HG03439 (cell line): ENCODE measurements around the gene HIF1AN.
"Not testable (repeated sequence)": the region's sequence is repeated elsewhere in the genome, so short reads cannot be mapped to it uniquely, and the experiment has no call there.

Experiments used
- ATAC-seq: cut with Tn5 transposase; IDR thresholded peaks from one replicate; pipeline ENCODE4 v1.9.1; 2021; ENCODE audit warnings: mild to moderate bottlenecking, moderate library complexity; ENCODE audit not compliant: unreplicated experiment

HIF1AN gene

DNA sequence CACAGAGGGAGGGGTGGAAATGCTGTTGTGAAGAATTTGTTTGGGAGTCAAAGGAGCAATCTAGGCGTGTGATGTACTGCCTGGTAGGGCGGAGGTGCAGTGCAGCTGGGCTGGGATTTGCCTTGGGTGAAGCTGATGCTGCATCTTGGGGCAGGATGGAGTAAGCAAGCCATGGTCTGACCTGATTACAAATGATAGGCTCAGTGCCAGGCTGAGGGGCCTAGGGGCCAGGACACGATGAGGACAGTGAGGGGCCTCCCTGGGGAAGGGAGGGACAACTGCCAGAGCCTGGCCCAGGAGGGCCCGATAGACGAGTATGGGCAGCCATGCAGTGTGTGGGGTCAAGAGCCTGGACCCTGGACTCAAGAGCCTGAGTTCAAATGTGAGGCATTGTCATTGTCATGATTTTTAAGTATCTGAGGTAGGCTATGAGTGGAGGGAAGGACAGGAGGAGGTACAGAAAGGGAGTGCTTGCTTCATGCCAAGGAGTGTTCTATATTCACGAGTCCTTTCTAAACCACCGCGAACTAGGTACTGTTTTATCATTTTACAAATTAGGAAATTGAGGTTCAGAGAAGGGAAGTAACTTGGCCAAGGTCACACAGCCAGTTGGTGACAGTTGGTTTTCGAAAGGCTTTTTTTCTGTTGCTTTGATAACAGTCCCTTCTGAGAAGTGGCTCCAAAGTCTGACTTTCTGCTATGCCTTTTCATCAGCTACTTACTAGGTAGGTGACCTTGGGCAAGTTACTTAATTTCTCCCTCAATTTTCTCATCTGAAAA is 29.7 kb downstream of the HIF1AN start:
- no peak for ATAC-seq

DNA sequence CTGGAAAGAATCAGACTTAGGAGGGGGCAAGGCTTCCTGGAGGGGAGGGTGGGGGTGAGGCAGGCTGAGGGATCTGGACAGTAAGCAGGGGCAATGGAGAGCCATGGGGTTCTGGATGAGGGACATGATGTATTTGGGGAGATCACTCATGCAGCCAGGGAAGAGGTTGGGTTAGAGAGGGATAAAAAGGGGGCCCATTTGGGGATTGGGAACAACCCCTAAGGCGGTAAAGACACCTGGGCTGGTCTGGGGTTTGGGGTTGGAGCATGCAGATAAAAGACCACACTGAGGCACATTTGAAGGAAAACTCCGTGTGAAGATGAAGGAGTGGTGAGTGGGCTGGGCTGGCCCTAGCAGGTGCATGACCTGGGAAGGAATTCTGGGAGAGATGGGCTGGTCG is 30.8 kb downstream of the HIF1AN start:
- no peak for ATAC-seq

DNA sequence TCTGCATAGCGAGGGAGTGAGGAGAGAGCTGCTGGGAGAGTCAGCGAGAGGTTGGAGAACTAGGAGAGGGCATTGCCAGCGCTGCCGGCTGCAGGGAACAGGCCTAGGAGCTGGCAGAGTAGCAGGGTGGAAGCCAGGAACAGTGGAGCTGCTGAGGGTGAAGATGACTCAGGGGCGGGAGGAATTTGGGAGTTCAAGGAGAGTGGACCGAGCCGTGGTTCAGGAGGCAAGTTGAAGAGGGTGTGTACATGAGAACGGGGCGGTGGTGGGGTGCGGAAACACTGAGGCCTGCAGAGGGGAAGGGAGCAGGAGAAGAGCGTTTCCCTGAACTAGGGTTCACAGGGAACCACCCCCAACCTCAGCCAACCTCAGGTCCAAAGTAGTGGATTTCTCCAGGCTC is 31.5 kb downstream of the HIF1AN start:
- no peak for ATAC-seq

DNA sequence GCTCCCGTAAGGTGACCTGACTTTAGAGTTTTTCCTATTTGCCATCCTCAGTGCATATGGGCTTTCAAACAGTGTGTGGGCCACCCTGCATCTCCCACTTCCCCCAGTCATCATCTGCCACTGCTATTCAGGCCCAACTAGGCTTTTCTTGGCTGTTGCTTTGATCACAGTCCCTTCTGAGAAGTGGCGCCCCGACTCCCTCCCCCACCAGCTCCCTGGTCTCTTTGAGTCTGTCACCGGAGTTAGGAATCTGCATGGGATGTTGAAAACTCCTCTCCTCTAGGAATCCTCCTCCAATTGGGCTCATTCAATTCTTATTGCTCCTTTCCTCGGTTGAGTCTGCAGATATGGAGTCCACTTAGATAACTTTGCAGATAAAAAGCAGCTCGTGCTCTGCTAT is 32.1 kb downstream of the HIF1AN start:
- ATAC-seq, result no peak

DNA sequence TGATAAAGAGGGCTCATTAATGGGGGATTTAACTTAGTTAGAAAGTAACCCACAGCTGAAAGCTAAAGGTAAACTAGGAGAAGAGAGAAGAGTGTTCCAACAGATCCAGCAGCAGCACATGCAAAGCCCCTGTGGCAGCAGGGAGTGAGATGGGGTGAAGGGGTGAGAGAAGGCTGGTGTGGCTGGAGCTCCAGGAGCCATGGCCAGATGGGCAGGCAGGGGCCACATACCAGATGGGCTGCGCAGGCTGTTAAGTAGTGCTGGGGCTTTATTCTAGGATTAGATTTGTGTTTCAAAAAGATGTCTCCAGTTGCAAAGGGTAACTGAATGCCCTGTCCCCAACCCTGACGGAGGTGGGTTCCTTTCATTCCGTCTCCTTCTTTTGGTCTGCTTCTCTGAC is 33.2 kb downstream of the HIF1AN start:
- no peak for ATAC-seq

DNA sequence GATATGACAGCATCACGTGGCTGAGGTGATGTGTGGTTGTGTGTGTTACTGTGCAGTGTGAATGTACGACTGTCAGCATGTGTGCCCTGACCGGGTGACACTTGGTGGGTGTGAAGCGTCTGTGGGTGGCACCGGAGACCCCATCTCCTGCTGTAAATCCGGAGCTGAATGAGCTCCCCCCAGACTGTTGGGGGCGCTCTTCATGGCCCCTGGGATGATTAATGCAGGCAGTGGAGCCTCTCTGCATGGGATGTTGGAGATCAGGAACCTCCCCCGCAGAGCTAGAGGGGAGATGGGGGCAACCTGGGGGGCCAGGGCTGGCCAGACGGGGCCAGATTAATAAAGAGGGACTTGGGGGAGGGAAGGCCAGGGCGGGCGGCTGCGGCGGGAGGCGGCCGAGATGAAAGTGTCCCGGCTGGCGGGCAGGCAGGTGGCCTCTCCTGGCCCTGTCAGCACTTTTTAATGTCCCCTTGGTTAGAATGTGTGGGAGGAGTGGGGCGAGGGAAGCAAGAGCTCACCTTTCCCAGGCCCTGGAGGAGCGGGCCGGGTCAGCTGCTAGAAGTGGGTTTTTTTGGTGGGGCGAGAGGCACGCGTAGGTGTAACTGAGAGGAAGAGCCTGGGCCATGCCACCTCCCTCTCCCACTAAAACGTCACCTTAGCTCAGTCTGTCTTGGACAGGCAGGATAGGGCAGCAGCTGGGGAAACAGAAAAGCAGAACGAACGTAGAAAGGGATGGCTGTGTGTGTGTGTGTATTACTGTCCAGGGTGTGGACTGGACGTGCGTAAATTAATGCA is 34.1 kb downstream of the HIF1AN start:
- ATAC-seq, result no peak

DNA sequence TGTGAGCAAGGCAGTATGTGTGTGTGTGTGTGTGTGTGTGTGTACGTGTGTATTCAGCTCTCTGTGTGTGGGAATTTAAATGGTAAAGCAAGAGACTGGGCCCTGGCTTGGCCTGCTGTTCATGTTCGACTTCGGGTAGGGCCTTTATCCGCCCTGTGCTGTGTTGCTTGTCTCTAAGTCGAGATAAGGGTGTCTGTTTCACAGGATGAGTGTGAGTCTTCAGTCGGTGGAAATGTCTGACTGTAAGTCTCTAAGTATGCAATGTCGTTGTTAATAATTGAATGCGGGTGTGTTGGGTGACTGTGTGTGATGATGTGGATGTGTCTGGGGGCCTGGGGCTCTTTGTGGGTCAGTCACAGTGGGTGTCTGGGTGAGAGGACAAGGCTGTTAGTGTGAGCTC is 34.8 kb downstream of the HIF1AN start:
- no peak for ATAC-seq

DNA sequence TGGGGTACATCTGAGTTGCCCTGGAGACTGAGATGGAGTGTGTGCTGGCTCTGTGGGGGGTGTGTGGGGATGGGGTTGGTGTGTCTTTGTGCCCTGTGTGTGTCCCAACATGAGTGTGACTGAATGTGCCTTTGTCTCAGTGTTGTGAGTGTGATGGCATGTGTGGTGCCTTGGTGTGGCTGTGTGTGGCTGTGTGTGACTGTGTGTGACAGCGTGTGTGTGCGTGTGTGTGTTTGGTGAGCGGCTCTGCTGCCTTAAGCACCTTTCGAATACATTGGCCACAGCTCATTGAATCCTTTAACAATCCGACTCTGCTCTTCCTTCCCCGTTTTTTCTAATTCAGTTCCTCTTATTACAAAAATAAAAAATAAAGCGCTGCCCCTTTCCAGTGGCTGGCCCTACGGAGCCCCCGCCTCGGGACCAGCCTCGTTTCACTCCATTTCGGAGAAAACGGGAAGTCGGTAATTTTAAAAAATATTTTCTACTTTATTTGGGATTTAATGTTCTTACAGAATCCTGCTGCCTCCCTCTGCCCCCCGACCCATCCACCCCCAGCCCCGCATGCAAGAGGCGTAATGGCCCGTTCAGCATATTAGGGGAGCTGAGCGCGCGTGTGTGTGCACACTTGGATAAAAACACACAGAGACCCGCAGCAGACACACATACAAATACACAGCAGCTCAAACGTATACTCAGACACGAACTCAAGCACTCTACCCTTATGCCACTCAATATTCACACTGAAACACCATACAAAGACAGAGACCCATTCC is 35.5 kb downstream of the HIF1AN start:
- no peak for ATAC-seq

DNA sequence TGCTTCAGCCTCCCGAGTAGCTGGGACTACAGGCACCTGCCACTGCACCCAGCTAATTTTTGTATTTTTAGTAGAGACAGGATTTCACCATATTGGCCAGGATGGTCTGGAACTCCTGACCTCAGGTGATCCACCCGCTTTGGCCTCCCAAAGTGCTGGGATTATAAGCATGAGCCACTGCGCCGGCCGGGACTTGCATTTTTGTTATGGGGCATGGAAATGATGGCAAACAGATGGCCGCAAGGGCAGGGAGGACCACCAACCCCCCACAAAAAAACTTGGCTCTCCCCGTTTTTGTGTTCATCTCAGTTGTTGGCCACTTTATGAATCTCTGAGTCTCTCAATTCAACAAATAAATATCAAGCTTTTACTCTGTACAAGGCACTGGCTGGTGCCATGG is 39.4 kb downstream of the HIF1AN start:
- not testable (repeated sequence) for ATAC-seq

DNA sequence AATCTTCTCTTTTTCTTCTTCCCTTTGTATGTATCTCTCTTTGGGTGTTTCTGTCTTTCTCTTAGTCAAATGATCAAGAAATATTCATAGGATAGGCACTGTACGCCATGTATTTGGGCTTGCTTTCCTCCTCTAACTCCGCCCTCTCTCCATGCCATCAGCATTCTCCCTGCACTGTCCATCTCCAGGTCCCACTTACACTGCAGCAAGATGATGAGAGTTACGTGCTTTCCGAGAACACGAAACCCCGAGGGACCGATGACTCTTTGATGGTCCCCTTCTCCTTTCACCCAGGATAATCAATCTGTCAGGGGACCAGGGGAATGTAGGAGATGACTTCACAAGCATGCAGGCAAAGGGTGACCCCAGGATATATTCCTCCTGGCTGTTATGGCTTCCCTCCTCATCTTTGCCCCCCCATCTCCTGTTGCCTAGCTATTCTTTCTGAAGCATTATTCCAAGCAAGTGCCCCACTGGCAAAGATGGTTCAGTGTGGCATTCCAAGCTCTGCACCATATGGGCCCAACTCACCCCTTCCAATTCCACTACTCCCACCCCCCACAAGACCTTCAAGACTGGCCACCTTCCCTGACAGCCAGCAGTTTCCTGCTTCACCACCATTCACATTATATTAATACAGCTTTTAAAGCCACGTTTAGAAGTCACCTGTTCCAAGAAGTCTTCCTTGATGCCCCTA is 40.0 kb downstream of the HIF1AN start:
- ATAC-seq, result no peak

DNA sequence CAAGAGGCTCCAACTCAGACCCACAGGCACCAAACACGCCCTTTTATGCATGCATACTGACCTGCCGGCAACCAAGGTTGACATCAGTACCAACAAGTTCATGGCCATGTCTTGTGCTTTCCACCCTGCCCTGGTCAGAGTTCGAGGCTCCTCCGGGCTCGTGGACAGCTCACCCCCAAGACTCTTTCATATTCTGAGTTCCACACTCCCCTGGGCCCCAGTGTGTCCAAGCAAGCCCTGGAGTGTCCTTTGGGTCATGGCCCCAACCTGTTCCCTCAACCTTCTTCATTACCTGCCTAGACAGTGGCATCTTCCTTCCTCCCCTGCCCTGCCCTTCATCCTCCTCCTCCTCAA is 40.5 kb downstream of the HIF1AN start:
- ATAC-seq, result no peak

DNA sequence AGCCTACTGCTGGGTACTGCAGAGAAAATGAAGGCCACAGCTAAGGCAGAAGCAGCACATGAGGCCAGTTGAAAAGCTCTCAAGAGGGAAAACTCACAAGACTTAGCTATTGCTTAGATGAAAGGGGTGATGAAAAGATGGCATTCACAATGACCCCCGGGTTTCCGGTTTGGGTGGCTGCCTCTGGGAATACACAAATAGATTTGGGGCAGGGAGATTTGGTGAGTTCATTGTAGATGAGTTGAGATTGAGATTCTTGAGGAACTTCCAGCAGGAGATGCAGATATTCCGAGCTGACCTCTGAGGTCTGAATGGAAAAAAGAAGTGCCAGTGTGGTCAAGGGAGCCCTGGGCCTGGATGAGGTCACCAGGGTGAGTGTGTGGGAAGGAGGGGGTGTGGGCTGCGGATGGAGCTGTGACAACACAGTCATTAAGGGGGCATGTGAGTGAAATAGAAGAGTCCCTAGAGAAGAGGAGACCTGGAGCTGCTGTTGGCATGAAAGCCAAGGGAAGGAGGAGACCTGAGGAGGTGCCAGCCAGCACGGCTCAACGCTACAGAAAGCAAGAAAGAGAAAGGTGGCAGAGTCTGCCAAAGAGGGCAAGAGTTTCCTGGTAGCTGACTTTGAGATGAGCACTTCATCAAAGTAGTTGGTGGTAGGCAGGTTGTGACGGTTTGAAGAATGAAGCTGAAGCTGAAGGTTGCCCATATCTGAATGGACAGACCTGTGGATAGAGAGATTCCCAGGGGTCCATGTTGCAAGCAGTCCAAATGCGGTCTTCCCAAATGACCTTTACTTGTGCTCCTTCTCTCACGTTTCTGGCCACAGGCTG is 43.7 kb downstream of the HIF1AN start:
- no peak for ATAC-seq

DNA sequence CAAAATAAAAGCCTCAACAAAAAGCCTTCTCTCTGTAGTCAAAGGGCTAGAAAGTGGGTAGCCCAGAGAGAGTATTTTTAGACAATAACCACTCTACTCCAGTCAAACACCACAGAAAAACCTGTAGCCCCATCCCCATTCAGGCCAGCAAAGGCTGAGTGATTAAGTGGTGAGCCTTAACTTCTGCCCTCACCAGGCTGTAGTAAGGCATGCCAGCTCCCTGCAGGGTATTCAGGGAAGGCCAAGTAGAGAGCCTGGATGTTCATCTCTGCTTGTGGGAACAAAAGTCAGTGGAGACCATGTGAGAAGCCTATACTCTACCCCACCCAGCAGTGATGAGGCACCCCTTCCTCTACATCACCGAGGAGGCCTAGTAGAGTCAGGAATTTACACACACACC is 51.2 kb downstream of the HIF1AN start:
- no peak for ATAC-seq

DNA sequence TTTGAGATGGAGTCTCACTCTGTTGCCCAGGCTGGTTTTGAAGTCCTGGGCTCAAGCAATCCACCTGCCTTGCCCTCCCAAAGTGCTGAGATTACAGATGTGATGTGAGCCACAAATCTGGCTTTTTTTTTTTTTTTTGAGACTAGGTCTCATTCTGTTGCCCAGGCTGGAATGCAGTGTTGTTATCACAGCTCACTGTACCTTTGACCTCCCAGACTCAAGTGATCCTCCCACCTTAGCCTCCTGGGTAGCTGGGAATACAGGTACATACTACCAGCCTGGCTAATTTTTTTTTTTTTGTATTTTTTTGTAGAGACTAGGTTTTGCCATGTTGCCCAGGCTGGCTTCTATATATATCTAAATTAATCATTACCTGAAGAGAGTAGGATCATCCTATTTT is 62.4 kb downstream of the HIF1AN start:
- ATAC-seq, result no peak

DNA sequence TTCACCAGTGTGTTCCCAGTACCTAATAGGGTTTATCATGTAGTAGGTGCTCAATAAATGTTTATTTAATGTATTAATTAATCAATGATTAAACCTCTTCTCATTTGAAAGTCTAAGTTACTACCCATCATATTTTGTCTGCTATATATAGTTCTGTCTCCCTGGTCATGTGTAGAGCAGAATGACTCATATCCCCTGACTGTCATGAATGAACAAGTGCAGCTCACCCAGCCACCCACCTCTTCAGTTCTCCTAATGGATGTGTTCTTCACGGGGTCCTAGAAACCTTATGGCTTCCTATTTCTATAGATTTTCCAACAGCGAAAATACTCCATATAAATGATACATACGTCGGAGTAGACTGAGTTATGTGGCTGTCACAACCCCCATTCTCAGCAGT is 64.5 kb downstream of the HIF1AN start:
- no peak for ATAC-seq

DNA sequence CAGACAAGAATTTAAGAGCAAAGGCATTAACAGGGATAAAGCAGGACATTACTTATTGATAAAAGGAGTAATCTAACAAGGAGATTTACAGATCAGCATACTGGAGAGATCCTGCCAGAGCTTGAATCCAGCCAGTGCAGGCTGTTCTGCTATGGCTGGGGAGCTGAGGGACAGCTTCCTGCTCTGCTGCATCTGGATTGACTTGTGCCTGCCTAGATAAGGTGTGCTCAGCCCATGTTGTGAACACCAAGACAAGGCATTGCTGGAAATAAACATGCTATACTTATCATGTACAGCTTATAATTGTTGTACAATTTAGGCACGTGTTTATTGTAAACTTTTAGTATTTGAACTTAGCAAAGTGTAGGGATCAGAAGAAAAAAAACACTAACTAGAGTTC is 71.7 kb downstream of the HIF1AN start:
- ATAC-seq, result no peak
